Ishikawa (cell line): ENCODE data around the gene GUCY1A1.

Experiments used
- CEBPB ChIP-seq: IDR thresholded peaks from 2 replicates; pipeline ENCODE4 v1.6.1; 2012
- CREB1 ChIP-seq: IDR thresholded peaks from 2 replicates; pipeline ENCODE4 v1.6.1; 2012; ENCODE audit warnings: low read depth
- EGR1 ChIP-seq: IDR thresholded peaks from 2 replicates; pipeline ENCODE4 v1.6.1; 2012
- EP300 ChIP-seq: IDR thresholded peaks from 2 replicates; pipeline ENCODE4 v1.6.1; 2012; ENCODE audit warnings: borderline replicate concordance
- FOXM1 ChIP-seq: IDR thresholded peaks from 2 replicates; pipeline ENCODE4 v1.6.1; 2012; ENCODE audit warnings: low read depth, borderline replicate concordance
- MAX ChIP-seq: IDR thresholded peaks from 2 replicates; pipeline ENCODE4 v1.6.1; 2012
- NFIC ChIP-seq: IDR thresholded peaks from 2 replicates; pipeline ENCODE4 v1.6.1; 2012
- RAD21 ChIP-seq: IDR thresholded peaks from 2 replicates; pipeline ENCODE4 v1.6.1; 2012; ENCODE audit warnings: low read depth
- REST ChIP-seq: IDR thresholded peaks from 2 replicates; pipeline ENCODE4 v1.6.1; 2012; ENCODE audit warnings: low read depth, mild to moderate bottlenecking
- TAF1 ChIP-seq: IDR thresholded peaks from 2 replicates; pipeline ENCODE4 v1.6.1; 2012; ENCODE audit warnings: low read depth, mild to moderate bottlenecking
- TCF12 ChIP-seq: IDR thresholded peaks from 2 replicates; pipeline ENCODE4 v1.6.1; 2012; ENCODE audit warnings: low read depth
- TEAD4 ChIP-seq: IDR thresholded peaks from 2 replicates; pipeline ENCODE4 v1.6.1; 2012
- USF1 ChIP-seq: IDR thresholded peaks from 2 replicates; pipeline ENCODE4 v1.6.1; 2012
- YY1 ChIP-seq: IDR thresholded peaks from 2 replicates; pipeline ENCODE4 v1.6.1; 2012; ENCODE audit warnings: low read depth
- ZBTB7A ChIP-seq: IDR thresholded peaks from 2 replicates; pipeline ENCODE4 v1.6.1; 2012; ENCODE audit warnings: low read depth

The GUCY1A1 gene

GRCh38 chr4:155694100-155694785 is 27.6 kb downstream of the GUCY1A1 start:
- TF ChIP-seq CEBPB, result no peak
- no peak for TF ChIP-seq RAD21
- no peak for TF ChIP-seq EP300
- no peak for TF ChIP-seq REST
- no peak for TF ChIP-seq MAX
- TF ChIP-seq YY1, result no peak
- TF ChIP-seq ZBTB7A, result no peak

GRCh38 chr4:155696226-155696625 is 29.6 kb downstream of the GUCY1A1 start:
- TF ChIP-seq MAX (no peak), NFIC (no peak), RAD21 (no peak), TAF1 (no peak), REST (no peak), CEBPB (no peak), CREB1 (no peak), FOXM1 (no peak), EGR1 (no peak), ZBTB7A (no peak), TCF12 (no peak), USF1 (no peak), YY1 (no peak)

GRCh38 chr4:155696726-155697125 is 30.1 kb downstream of the GUCY1A1 start:
- TF ChIP-seq MAX (no peak), REST (no peak), FOXM1 (no peak), NFIC (no peak), USF1 (no peak), TAF1 (no peak), TCF12 (no peak), EGR1 (no peak), ZBTB7A (no peak), YY1 (no peak), TEAD4 (no peak), CREB1 (no peak)

- TF ChIP-seq TEAD4 (no peak), TCF12 (no peak), EGR1 (no peak), USF1 (no peak), NFIC (no peak), CREB1 (no peak), TAF1 (no peak), RAD21 (no peak), REST (no peak), CEBPB (no peak), YY1 (no peak), ZBTB7A (no peak), FOXM1 (no peak), EP300 (no peak), MAX (no peak)
Measured at GRCh38 chr4:155701827-155702226, 35.2 kb downstream of the GUCY1A1 start.
